GM19023 (cell line): Measurements from ENCODE around the gene OR1L8.

ENCODE experiments used
- ATAC-seq: cut with Tn5 transposase; IDR thresholded peaks from one replicate; pipeline ENCODE4 v1.9.1; 2021; ENCODE audit warnings: mild to moderate bottlenecking, moderate library complexity; ENCODE audit not compliant: unreplicated experiment

OR1L8 gene

DNA sequence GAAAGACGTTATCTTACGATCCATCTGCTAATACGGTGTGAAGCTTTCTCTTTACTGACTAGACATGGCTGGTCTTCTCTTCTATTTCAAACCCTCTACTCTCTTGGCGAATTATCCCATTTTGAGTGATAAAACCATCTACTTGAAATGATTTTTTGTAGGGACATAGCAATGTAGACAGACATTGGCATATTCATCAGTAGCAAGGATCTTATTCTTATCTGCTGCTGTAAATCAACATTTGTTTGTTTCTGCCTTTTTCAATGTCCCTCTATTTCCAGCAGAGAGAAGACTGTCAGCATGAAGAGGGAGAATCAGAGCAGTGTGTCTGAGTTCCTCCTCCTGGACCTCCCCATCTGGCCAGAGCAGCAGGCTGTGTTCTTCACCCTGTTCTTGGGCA is 64.3 kb downstream of the OR1L8 start, which contains the start of gene OR1J4:
OR1J4 (plus strand) TSS at position 301 of the 400 bp plus-strand sequence; CDS start at position 301, 0 bp downstream.
- ATAC-seq: no peak

GRCh38 chr9:122518226-122518625 is 65.0 kb downstream of the OR1L8 start:
- no peak for ATAC-seq
